ENCODE data around the gene HELZ2.

HELZ2 gene

GRCh38 chr20:63549679-63550282, 24.3 kb downstream of the HELZ2 start:
- DNase-seq, result no peak

GRCh38 chr20:63549019-63549418, 25.0 kb downstream of the HELZ2 start:
- DNase-seq, result no peak

GRCh38 chr20:63548542-63548941, 25.5 kb downstream of the HELZ2 start:
- no peak for DNase-seq

GRCh38 chr20:63547725-63548480, 26.1 kb downstream of the HELZ2 start, which contains the start of gene SRMS:
Gene SRMS (minus strand): TSS chr20:63547749. CDS start chr20:63547463, 286 bp downstream.
- DNase-seq, result no peak

DNA sequence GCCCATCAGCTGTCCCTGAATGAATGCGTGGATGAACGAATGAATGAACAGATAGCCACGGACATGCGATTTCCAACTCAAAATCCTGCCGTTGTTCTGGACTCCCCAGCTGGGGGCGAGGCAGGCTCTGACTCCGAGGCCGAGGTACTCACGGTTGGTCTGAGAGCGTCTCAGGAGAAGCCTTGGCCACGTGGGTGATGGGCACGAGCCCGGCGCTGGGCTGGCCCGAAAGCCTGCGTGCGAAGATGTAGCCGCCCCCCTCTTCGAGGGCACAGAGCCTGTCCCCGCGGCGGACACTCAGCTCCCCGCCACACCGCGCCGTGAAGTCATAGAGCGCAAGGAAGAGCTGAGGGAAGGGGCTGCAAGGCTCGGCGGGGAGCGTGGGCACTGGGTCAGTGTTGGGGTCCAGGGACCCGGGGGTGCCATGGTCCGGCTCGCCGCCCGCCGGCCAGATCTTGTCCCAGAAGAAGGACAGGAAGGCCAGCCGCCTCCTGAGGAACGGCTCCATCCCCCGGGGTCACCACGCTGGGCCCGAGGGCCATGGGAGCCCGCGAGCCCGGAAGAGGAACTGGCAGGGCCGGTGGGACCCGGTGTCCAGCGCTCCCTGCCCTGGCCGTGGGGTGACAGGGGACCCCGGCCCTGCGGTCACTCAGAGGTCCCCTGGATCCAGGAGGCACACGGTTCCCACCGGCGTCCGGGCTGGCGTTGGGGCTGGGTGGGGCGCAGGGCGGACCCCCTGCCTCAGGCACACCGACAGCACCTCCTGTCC, 26.9 kb downstream of the HELZ2 start:
- DNase-seq, result no peak

- no peak for DNase-seq
Observed at GRCh38 chr20:63546256-63546955, 27.6 kb downstream of the HELZ2 start.

- no peak for DNase-seq
Observed at GRCh38 chr20:63545814-63546213, 28.2 kb downstream of the HELZ2 start.

DNA sequence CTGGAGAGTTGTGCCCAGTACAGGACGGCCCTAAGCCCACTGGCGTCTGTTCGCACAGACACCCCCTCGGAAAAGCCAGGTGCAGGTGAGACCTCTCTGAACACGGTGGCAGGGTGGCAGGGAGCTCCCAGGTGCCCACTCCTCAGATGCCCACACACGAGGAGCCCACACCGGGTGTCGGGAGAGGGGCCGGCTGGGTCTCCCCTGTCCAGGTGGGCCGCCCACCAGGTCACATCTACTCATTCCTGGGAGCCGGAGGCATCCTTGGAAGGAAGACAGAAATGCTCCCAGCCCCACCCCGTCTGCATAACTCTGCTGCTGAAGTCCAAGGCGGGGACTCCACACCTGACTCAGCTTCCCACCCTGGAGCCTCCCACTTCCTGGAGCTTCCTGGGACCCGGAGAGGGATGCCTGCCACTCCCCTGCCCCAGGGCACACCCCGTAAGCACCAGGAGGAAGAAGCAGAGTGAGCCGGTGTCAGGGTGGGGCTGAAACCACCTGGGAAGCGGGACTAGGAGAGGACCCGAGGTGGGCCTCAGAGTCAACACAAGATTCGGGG, 29.0 kb downstream of the HELZ2 start:
- DNase-seq, result no peak

- DNase-seq, result no peak
Observed at GRCh38 chr20:63544241-63544957, 29.6 kb downstream of the HELZ2 start.

- no peak for DNase-seq
Observed at GRCh38 chr20:63543733-63544132, 30.3 kb downstream of the HELZ2 start.

GRCh38 chr20:63543131-63543530, 30.9 kb downstream of the HELZ2 start:
- no peak for DNase-seq

DNA sequence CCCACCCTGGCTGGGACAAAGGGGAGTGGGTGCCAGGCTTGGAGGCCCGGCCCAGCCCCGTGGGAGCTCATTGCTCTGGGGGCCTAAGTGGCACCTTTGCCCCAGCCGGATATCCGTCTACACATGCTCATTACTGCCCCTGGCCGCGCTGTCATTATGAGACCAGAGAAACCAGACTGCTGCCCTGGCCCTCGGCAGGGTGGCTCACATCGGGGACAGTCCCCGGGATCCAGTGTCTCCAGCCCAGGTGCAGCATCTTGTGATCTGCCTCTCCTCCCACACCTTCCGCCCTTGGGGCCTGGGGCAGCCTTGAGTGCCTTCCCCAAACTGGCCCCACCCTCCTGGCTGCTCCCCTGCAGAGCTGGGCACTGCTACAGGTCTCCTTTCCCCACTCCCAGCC, 31.3 kb downstream of the HELZ2 start:
- DNase-seq, result no peak

GRCh38 chr20:63542031-63542559, 31.9 kb downstream of the HELZ2 start:
- no peak for DNase-seq

- no peak for DNase-seq
Observed at GRCh38 chr20:63541371-63541770, 32.7 kb downstream of the HELZ2 start.

DNA sequence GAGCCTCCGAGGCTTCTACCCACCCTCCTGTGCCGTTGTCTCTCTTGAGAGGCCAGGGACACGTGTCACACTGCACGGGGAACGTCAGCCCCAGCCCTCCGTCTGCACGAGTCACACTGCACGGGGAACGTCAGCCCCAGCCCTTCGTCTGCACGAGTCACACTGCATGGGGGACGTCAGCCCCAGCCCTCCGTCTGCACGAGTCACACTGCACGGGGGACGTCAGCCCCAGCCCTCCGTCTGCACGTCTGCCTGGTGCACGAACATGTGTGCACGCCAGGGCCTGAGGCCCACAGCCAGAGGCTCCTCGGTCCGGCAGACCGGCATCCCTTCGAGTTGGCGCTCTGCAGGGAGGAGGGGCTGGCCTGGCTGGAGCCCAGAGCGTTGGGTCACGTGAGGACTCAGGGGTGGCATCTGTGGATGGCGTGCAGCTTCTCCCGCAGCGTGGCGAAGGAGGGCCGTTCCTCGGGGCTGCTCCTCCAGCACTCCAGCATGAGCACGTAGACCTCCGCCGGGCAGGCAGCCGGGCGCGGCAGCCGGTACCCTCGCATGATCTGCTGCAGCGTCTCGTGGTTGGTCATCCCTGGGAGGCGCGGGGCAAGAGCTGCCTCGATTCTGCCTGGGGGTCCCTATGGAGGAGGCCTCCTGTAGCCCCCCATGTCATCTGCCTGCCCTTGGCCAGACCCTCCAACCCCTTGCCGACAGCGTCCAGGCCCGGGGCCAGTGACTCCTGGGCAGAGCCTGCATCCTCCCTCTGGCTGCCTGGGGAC, 33.4 kb downstream of the HELZ2 start:
- no peak for DNase-seq

DNA sequence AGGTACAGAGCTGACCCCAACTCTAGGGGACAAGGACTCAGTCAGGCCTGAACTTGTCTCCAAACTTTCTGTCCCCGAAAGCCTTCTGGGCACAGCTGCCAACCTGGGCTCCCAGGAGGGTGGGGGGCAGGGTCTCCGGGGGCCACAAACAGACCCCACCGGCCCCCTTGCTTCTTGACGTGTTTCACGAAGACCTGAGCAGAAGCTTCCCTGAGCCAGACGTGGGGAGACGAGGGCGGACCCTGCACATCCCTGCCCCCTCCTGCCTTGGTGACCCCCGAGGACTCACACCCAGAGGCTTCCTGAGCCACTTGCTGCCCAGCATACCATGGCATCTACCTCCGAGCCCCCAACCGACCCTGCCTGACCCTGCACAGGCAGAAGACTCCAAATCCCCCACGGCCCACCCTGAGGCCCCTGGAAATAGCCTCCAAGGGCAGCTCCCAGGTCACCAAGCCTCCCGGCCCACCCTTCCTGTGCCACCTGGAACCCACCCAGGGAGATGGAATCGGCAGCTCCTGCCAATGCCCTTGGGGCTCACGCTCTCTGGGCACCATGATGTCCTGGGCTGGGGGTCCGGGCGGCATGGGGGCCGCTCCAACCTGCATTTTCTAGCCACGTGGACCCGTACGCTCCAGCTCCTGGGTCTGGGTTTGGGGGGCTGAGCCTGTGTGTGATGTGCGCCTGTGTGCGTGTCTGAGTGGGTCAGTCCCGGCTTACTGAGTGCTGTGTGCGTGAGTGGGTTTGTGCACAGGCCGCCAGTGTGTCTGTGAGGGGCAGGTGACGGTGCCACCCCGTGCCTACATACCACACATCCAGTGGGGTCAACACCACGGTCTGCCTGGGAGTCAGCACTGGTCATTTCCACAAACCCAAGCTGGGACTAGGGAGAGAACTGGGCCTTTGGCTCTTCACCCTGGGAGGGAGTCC, 34.3 kb downstream of the HELZ2 start:
- no peak for DNase-seq

GRCh38 chr20:63539092-63539430, 35.0 kb downstream of the HELZ2 start:
- DNase-seq, result no peak

DNA sequence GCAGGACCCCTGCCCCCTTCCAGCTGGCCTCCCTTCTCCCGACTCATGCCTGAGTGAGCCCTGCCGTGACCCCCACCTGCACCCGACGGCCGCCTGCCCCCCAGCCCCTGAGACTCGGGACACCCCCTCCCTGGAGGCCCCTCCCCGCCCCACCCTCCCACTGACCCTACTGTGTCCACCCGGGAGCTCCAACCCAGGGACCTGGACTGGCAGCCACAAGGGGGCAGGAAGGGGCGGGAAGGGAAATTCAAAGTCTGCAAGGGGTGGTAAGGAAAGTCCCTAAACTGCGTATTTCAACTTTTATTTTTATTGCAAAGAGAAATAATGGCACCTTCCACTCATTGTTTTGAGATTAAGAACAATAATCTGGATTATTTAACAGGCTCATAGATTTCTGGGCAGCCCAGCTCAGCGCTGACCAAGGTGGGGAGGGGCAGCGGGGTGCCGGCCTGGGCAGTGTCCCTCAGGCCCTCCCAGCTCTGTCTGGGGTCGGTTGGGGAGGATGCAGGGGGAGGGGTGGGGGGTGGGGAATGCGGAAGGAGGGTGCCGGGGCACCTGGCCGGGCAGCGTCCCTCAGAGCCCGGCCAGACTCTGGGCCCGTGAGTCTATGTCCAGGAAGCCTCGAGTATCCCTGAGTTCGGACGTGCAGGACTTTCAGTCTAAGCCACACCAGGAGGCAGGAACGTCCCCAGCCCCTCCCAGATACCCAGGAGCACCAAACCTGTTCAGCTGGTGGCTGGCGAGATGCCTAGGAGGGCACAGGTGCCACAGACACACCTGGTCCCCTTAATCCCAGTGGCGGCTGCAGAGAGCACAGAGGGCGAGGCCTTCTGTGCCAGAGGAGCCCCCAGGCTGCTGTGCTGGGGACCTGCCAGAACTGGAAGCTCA, 35.6 kb downstream of the HELZ2 start:
- DNase-seq, result no peak
